Stimulated activated naive CD4-positive, alpha-beta T cell (primary cell): ENCODE measurements around the gene LOX.
A peak's percentile ranks its signal among the peaks of the same experiment; 100 is the strongest.
"Not testable (repeated sequence)": the region's sequence is repeated elsewhere in the genome, so short reads cannot be mapped to it uniquely, and the experiment has no call there.

ENCODE experiments used
- DNase-seq, 6 experiments: peaks; one replicate each; lab custom pipeline; 2025; lab: John Stamatoyannopoulos, UW

LOX gene

DNA sequence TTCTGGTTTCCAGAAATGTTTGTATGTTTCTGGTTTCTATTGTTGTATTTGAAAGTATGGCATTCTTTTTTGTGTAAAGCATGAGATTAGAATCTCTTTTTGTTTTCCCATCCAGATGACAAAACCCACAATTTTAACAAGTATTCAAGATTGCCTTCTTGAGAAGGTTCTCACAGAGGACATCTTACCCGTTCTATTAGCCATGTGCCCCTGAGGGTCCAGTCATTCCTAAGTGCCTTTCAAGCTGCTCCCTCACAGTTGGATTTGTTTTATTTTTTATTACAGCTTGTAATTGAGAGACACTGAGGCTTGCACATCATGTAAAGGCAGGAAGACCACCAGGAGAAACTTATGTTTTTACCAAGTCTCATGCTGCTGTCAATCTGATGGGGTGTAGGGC, 19.3 kb upstream of the LOX start:
- no peak for DNase-seq

DNA sequence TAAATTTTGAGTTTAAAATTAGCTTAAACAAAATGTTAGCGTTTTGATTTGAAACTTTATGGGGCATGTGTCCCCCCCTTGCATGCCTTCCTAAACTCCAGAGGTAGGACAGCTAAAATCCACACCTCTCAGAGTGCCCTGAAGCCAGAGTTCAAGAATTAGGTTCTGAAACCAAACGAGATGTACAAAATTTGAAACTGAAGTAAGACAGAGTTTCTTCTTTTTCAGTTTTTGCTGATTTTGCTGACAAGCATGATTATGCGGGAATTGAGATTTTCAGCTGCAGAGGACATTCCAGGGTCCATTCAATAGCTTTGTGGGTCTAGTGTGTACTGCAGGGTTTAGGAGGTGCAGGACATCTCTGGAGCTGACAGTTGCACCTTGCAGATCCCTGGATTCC, 17.1 kb upstream of the LOX start:
- no peak for DNase-seq

DNA sequence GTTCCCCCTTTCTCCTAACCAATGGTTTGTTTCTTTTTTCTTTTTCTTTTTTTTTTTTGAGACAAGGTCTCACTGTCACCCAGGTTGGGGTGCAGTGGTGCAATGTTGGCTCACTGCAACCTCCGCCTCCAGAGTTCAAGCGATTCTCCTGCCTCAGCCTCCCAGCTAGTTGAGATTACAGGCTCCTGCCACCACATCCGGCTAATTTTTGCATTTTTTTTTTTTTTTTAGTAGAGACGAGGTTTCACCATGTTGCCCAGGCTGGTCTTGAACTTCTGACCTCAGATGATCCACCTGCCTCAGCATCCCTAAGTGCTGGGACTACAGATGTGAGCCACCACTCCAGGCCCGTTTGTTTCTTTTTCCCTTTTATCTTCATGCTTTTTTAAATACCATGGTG, 16.2 kb upstream of the LOX start:
- DNase-seq: not testable (repeated sequence)

DNA sequence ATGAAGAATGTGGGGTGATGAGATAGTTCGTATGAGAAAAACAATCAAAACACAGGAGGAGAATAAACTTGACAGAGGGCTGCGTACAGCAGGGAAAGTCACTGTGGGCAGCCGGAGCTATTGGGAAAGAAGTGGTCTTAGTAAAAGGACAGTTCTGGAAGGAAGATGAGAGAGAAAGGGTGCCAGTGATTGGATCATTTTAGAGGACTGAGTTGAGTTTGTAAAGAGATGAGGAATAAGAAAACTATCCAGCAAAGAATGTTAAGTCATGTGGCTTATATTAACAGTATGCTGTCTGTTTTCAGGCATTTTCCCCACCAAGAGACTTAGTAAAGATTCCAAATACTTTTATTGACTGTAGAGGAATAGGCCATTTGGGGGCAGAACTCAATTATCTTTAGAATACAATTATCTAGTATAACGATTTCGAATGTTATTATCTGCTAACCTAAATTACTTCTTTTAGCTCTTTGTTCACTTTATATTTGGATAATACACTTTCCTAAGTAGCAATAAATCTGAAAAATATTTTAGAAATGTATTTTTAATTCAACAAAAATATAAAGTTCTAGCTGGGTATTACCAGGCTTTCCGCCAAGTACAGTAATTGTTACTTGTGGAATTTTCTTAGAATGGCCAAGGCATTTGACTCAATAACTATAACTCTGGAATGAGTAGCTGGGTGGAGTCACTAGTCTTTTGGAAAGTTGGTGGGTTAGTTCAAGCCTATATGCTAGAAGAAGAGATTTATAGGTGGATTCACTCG, 15.5 kb upstream of the LOX start:
- no peak for DNase-seq

DNA sequence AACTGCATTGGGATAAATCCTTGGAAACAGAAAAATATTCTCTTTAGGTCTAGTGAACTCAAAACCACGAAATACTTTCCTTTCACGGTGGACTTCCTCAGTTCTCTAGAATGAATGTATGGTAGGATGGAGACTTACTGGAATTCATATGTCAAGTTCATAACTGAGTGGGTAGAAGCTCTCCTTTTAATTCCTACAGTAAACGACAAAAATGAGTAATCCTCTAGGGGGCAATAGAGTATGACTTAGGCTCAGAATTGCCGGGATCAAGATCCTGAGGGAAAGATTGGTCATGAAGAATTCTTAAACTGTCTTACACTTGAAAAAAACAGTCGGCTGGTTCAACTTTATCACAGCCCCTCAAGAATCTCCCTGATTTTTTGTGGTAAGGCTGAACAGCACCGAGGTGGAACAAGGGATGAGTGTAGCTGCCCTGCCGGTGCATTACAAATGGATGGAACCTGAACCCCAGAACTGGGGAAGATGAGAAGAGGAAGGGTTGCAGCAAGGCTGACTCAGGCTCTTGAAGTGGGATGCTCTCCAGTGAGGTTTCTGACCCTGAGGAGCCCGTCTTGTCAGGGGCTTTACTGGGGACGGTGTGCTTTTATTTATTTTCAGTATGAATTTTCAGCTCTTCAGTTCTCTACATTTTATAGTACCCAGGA, 14.0 kb upstream of the LOX start:
- no peak for DNase-seq

DNA sequence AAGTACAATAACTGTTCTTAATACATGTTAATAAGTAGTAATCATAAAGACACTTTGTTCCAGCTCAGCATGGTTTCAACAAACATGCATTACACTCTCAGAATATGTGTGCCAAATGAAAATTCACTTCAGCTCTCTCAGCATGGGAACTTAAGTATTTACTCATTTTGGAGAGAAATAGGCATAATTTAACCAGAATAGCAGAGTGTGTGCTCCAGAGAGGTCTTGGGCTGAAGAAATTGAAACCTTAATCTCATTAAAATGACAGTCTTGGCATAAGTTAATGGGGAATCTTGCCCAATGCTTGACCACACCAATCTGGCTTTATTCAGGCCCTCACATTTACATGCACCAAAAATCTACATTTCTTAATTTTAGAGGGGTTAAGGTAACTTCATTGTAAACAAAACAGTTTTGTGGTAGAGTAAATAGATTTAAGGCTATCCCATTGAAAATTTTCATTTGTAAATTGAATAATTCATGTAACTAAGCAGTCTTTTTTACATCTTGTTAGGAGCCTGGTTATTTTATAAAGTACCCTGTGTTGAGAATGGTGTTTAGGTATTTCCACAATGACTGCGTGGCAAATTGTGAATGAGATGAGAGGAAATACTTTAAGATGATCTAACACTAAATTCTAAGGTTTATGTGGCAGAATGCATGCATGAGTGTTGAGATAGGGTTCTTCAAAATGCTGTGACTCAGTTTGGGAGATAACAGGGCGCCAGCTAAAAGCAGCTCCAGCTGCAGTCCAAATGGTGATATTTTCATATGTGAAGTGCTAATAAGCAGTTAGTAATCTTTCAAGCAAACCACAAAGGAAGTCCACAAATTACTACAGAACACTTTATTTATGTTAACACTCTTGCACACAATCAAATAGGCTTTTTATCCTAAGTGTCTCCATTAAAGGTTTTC, 11.3 kb upstream of the LOX start:
- no peak for DNase-seq

DNA sequence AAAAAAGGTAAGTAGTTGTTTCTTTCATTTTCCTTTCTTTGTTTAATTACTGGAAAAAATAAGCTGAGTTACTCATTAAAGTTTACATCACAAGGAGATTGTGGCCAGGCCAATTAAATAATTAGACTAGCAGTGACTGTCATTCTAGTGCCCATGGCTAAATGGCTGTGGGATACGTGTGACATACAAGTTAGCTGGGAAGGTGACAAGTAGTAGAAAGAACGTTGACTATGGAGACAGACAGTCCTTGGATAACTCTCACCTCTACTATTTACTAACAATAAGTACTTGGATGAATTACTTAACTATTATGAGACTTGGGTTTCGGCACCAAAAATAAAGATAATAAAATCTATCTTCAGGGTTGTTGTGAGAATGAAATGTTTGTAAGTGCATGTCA, 7.0 kb upstream of the LOX start:
- no peak for DNase-seq

DNA sequence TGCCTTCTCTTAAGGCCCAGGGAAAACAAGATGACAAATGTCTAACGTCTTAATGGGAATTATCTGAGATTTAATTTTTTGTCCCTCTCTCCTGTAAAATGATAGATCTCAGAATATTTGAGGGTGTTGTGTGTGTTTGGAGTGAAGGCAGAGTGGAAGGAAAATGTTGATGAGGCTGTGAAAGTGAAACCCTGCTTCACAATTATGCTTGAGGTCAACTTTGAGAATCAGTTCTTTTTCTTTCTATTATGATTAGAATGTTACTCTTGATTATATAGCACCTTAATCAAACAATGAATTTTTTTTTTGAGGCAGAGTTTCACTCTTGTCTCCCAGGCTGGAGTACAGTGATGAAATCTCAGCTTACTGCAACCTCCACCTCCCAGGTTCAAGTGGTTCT, 5.5 kb upstream of the LOX start:
- no peak for DNase-seq

DNA sequence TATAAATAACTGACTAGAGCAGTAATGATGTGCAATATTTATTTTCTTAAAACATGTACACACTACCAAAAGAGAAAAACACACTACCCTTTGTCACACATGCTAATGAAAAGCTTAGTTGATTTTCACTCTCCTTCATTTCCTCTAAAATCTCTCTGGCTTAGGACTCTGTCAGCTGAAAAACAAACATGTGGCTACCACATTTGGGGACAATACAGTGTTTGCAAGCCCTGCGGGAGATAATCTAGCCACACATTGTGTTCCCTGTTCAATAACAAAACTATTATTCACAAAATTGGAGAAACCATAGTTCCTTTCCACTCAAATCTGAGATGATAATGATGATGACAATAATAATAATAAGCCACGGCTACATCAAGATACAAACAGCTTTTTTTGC, 3.5 kb upstream of the LOX start:
- no peak for DNase-seq

DNA sequence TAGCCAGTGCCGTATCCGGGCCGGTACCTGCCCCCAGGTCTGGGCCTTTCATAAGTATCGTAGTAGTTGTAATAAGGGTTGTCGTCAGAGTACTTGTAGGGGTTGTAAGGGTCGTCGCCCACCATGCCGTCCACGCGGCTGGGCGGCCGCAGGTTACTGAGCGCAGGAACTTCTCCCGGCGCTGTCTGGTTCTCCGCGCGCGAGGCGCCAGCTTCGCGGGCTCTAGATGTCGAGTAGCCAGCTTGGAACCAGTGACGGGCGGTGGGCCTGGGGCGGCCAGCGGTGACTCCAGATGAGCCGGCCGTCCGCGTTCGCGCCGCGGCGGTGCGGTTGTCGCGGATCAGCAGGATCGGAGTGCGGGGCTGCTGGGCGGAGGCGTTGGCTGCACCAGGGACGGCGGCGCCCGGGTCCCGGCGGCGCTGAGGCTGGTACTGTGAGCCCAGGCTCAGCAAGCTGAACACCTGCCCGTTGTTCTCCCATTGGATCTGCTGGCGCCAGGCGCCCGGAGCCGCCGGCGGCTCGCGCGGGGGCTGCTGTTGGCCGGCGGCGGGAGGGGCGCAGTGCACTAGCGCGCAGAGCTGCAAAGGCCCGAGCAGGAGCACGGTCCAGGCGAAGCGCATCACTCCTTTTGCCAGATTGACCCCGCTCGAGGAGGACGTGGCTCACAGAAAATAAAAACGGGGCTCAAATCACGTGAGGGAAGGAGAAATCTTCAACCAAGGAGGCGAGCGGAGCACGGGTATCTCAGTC, 518 bp downstream of the LOX start:
- no peak for DNase-seq

DNA sequence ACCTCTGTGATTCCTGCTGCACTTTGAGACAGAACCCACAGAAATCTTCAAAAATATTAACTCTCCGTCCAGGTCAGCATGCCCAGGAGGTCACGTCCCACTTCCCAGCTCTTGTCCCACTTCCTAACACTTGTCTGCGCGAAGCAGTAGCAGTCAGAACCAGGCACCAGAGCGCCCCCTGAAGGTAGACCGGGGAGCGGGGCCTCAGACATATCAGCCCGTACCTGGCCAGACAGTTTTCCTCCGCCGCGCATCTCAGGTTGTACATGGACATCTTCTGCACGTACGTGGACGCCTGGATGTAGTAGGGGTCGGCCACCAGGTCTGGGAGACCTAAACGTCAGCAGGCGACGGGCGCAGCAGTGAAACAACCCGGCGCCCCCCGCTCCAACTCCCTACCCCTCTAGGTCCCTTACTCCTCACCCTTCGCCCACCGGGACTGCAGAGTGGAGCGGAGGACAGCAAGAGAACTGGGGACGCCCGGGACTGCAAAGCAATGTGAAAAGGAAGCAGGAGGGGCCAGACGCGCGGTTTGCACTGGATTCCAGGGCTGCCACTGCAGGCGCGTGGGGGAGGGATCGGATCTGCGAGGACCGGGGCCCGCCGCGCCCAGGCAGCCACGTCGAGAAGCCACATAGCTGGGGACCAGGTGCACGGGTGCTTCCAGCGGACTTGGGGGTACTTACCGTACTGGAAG, 1.2 kb downstream of the LOX start:
- DNase-seq: peak in 1 of 6 experiments; percentile 3

DNA sequence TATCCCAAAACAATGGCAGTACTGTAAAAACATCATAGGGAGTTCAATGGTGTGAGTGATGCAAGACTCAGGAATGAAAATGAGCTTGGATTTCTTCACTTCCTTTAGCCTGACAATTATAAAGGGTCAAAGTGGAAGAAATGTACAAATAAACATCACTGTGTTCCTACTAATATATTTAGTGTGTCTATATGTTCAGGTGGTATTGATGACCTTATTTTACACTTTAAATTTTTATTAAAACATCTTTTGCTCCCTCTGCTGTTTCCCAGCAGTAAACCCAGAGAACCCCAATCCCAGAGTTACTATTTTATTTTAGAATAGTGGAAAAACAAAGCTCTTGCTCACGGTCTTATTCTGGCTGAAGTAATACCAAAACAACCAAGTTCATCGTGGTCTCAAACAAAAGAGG, 2.0 kb downstream of the LOX start:
- no peak for DNase-seq

DNA sequence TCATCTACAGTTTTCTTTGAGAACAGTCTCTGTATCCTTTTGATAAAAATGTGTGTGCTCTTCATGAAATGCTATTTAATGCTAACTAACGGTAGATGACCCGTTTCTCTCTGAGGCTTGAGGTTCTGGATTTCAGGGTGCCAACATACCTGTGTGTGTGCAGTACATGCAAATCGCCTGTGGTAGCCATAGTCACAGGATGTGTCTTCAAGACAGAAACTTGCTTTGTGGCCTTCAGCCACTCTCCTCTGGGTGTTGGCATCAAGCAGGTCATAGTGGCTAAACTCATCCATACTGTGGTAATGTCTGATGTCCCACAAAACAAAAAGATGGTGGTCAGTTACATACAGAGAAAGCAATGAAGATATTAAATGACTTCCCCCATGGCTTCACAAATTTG, 4.2 kb downstream of the LOX start:
- DNase-seq: no peak

DNA sequence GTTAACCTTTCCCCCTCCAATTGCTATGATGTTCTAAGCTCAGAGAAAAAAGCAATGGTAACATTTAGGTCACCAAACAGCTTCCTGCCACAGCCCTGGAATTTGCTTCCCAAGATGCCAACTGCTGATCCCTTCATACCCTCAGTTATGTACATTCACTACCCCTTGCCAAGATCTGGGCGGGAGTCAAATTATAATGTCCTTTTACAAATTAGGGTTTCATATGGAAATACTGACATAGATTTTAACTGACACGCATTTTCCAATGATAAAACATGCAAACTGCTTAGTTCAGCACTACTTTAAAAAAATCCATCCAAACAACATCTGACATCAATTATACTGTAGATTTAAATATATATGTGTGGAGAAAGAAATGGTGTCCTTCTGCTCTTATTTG, 5.0 kb downstream of the LOX start:
- no peak for DNase-seq

DNA sequence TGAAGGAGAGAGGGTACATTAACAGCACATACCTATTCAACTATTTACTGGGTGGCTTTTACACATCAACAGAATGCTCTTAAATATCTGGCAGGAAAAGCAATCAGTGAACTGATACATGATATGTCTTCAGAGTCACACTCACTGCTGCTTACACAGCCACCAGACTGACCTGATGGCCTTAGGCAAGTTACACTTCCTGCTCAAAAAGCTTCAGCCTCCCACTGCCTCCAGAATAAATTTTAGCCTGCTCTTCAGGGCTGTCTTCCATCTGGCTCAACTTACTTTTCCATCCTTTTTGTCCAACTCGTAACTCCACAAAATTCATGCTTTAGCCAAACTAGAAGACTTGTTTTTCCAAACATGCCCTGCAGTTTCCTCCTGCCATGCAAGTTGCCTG, 10.7 kb downstream of the LOX start:
- DNase-seq: no peak

DNA sequence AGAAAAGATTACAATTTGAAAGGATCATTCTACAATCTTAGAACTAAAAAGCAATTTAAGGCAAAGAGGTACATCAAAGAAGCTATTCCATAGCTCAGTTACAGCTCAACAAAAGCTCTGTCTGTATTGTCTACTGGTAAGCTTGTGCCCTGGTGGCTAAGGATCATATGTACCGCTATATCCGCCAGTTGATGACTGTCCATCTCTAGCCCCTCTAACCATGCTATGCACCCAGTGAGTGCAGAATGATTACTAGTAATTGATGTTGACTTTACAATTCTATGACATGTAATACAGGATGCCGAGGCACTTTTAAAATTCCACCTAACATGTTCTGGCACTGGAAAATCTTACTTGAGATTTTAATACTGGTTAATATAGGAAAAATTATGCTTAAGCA, 13.1 kb downstream of the LOX start:
- no peak for DNase-seq

DNA sequence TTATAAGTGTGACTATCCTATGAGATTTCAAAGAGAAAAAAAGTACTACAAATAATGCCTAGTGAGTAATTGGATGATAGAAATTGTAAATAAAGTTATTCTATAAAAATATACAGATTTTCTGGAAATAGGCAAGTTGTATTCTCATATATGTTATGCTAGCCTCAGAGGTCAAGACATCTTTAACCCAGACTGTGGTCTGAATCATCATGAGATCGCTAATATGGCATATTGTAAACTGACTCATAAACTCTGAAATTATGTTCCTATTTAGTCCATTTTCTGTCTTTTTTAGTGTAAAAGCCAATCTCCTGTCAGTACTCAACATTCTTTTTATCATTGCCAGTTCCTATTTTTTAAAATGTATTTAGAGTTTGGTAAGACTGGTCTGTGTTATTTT, 14.2 kb downstream of the LOX start:
- no peak for DNase-seq

DNA sequence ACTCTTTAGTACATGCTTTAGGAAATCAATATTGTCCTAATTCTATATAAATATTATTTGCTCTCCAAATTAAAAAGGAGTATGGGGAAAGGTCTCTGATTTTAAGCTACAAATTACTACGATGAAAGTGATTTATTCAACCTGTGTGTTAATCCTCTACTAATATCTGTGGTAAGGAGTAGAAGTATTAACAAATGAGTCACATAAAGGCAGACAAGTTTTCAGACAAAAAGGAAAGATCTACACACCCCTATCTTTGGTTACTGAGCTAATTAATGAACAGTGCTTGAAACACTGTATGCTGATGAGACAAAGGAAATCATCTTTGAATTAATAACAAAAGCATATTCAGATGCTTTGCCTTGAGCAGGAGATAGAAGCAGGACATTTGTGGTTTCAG, 15.9 kb downstream of the LOX start:
- DNase-seq: no peak

DNA sequence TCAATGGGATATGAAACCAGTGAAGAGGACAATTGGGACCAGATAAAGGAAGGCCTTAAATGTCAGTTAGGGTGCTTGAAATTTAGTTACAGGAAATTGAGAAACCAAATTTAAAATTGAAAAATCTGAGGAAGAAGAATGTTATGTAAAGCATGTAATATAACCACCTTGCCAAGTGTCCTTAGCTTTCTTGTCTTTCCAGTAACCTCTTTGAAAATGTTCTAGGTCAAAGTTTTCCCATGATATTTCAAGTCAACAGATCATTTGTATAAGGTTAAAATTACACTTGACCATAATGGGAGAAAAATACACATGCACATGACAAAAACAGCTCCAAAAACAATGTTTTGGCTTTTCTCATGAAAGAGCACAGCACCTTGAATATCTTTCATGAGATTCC, 21.1 kb downstream of the LOX start:
- no peak for DNase-seq

DNA sequence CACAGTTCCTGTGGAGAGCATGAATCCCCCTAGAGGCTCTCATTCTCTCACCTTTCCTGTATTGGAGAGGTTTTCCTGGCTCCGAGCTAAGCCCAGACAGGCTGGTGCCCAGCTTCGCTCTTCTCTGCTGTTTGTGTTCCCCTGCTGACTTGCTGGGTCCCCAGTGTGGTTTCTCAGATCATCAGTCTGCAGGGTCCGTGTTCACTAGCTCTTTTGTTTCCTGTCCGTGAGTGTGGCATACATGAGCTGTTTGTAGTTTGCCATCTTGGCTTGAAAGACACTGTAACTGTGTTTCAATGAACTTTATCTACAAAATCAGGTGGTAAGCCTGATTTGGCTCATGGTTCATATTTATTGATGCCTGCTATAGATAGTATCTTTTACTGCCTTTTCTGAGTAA, 23.8 kb downstream of the LOX start:
- no peak for DNase-seq
